G401 (cell line): ENCODE data around the gene BAAT. TPM values are rescaled to one million over a fixed set of nuclear protein-coding genes. Genes with fewer than 3 reads are reported as not detected.

ENCODE experiments used
- DNase-seq: peaks from one replicate; pipeline ENCODE4 v3.0.0-alpha.2; 2015; ENCODE audit warnings: low spot score
- in situ Hi-C: cut with HindIII; loops from 2 replicates; pipeline ENCODE4 v1.10.0; 2016; ENCODE audit warnings: low sequenced_read_pairs, mixed read lengths
- total RNA-seq: library from RNA; depleted of rRNA; stranded (reverse); fragments of >200 nt; shearing (Covaris generic); gene quantifications from 2 replicates; pipeline ENCODE4 v1.2.3, GENCODE V29; 2014

Gene BAAT
- total RNA-seq, 1 experiment from 2014 or later, result not detected

- no peak for DNase-seq
- in situ Hi-C loops, result no loop called here
These were observed 17.5 kb downstream of the BAAT start for GRCh38 chr9:101367323-101367722.

GRCh38 chr9:101366038-101366756, 18.6 kb downstream of the BAAT start:
- no peak for DNase-seq

GRCh38 chr9:101365181-101365580, 19.6 kb downstream of the BAAT start:
- no peak for DNase-seq
- in situ Hi-C loops, result no loop called here

More at GRCh38 chr9:101366038-101366756, 18.6 kb downstream of the BAAT start:
- in situ Hi-C loops, result no loop called here

- DNase-seq, result no peak
- in situ Hi-C loops, result no loop called here
These were observed 22.4 kb downstream of the BAAT start for GRCh38 chr9:101362450-101362849.

GRCh38 chr9:101360647-101361046, 24.2 kb downstream of the BAAT start:
- no peak for DNase-seq
- in situ Hi-C loops, result no loop called here

GRCh38 chr9:101359679-101360078, 25.1 kb downstream of the BAAT start:
- in situ Hi-C loops, result no loop called here
- DNase-seq, result no peak

GRCh38 chr9:101356619-101357018, 28.2 kb downstream of the BAAT start:
- in situ Hi-C loops, result no loop called here
- no peak for DNase-seq

GRCh38 chr9:101354765-101355708, 29.8 kb downstream of the BAAT start:
- no peak for DNase-seq
- in situ Hi-C loops, result no loop called here

- DNase-seq, result no peak
- in situ Hi-C loops, result no loop called here
These were observed 30.6 kb downstream of the BAAT start for GRCh38 chr9:101354143-101354764.

- in situ Hi-C loops, result no loop called here
- DNase-seq, result no peak
These were observed 31.1 kb downstream of the BAAT start for GRCh38 chr9:101353683-101354082.

GRCh38 chr9:101352892-101353463, 31.8 kb downstream of the BAAT start:
- in situ Hi-C loops, result no loop called here
- DNase-seq, result no peak

GRCh38 chr9:101350285-101350684, 34.5 kb downstream of the BAAT start:
- in situ Hi-C loops, result no loop called here
- no peak for DNase-seq

GRCh38 chr9:101342595-101342994, 42.2 kb downstream of the BAAT start:
- DNase-seq, result no peak
- in situ Hi-C loops, result no loop called here

GRCh38 chr9:101341958-101342357, 42.8 kb downstream of the BAAT start:
- in situ Hi-C loops, result no loop called here
- no peak for DNase-seq

- in situ Hi-C loops, result no loop called here
- no peak for DNase-seq
These were observed 47.6 kb downstream of the BAAT start for GRCh38 chr9:101337237-101337636.

- no peak for DNase-seq
- in situ Hi-C loops, result no loop called here
These were observed 48.7 kb downstream of the BAAT start for GRCh38 chr9:101336091-101336490.

GRCh38 chr9:101333926-101334702, 50.7 kb downstream of the BAAT start:
- in situ Hi-C loops, result no loop called here

GRCh38 chr9:101333490-101333889, 51.3 kb downstream of the BAAT start:
- DNase-seq, result no peak
- in situ Hi-C loops, result no loop called here

More at GRCh38 chr9:101333926-101334702, 50.7 kb downstream of the BAAT start:
- no peak for DNase-seq

GRCh38 chr9:101332362-101332761, 52.4 kb downstream of the BAAT start:
- no peak for DNase-seq
- in situ Hi-C loops, result no loop called here
